WI38 (cell line): ENCODE measurements around the gene CCDC171.

ENCODE experiments used
- H3K4me3 ChIP-seq: 2 replicates; pipeline ENCODE4 v1.5.1; 2011; ENCODE audit warnings: low read depth, mild to moderate bottlenecking, control low read depth, low read length
- CTCF ChIP-seq: IDR thresholded peaks from 2 replicates; pipeline ENCODE4 v1.5.1; 2012; ENCODE audit warnings: low read depth, mild to moderate bottlenecking, control low read depth, low read length

The CCDC171 gene

GRCh38 chr9:15720861-15721260, 168.0 kb downstream of the CCDC171 start:
- no peak overlapping the region for H3K4me3 ChIP-seq

GRCh38 chr9:15722888-15723287, 170.0 kb downstream of the CCDC171 start:
- TF ChIP-seq CTCF: no peak
- H3K4me3 ChIP-seq: no peak overlapping the region

More at GRCh38 chr9:15720861-15721260, 168.0 kb downstream of the CCDC171 start:
- no peak for TF ChIP-seq CTCF

GRCh38 chr9:15724016-15724415, 171.2 kb downstream of the CCDC171 start:
- TF ChIP-seq CTCF: no peak
- no peak overlapping the region for H3K4me3 ChIP-seq

- no peak for TF ChIP-seq CTCF
Measured at GRCh38 chr9:15724612-15725011, 171.8 kb downstream of the CCDC171 start.

GRCh38 chr9:15725953-15726352, 173.1 kb downstream of the CCDC171 start:
- no peak for TF ChIP-seq CTCF
- H3K4me3 ChIP-seq: no peak overlapping the region

More at GRCh38 chr9:15724612-15725011, 171.8 kb downstream of the CCDC171 start:
- H3K4me3 ChIP-seq: no peak overlapping the region

- no peak for TF ChIP-seq CTCF
- no peak overlapping the region for H3K4me3 ChIP-seq
Measured at GRCh38 chr9:15729507-15729906, 176.7 kb downstream of the CCDC171 start.

- no peak for TF ChIP-seq CTCF
- no peak overlapping the region for H3K4me3 ChIP-seq
Measured at GRCh38 chr9:15735083-15735857, 182.4 kb downstream of the CCDC171 start.
